K562 (cell line): ENCODE measurements around the gene ZFPM1. TPM values are rescaled to one million over a fixed set of nuclear protein-coding genes. Genes with fewer than 3 reads are reported as not detected.

Source experiments
- BRCA1 ChIP-seq, 2 experiments: fragments of 450-650 bp in 1 of 2; sonication (generic) in 1 of 2; formaldehyde crosslinking in 1 of 2; IDR thresholded peaks; 2 replicates each; pipeline versions ENCODE4 v1.5.0 to v1.6.1; 2017 to 2020; ENCODE audit warnings: mild to moderate bottlenecking in 1 of 2, missing genetic modification reagents in 1 of 2
- CUX1 ChIP-seq: fragments of 200-800 bp; sonication (Bioruptor generic); IDR thresholded peaks from 2 replicates; pipeline ENCODE4 v1.6.1; 2016; ENCODE audit warnings: missing genetic modification characterization, missing compliant biosample characterization
- ELK1 ChIP-seq: sonication (generic); formaldehyde crosslinking; IDR thresholded peaks from 2 replicates; pipeline ENCODE4 v1.8.1; 2022; ENCODE audit warnings: missing genetic modification reagents
- FOXP1 ChIP-seq: sonication (generic); formaldehyde crosslinking; IDR thresholded peaks from 2 replicates; pipeline ENCODE4 v1.8.0; 2022; ENCODE audit warnings: mild to moderate bottlenecking, missing genetic modification reagents
- HINFP ChIP-seq: fragments of 450-650 bp; conservative IDR thresholded peaks from 2 replicates; pipeline ENCODE4 v1.6.1; 2016; ENCODE audit warnings: missing genetic modification characterization, low read depth, mild to moderate bottlenecking, control low read depth, missing compliant biosample characterization
- L3MBTL2 ChIP-seq: fragments of 450-650 bp; IDR thresholded peaks from 2 replicates; pipeline ENCODE4 v1.6.1; 2016; ENCODE audit warnings: mild to moderate bottlenecking, moderate library complexity
- MAFK ChIP-seq: IDR thresholded peaks from 2 replicates; pipeline ENCODE4 v1.6.1; 2011; ENCODE audit warnings: low read length, improper control_type of control experiment
- MIER1 ChIP-seq: fragments of 450-650 bp; IDR thresholded peaks from 2 replicates; pipeline ENCODE4 v1.6.1; 2016; ENCODE audit warnings: antibody characterized with exemption, mild to moderate bottlenecking, low read depth
- NCOA2 ChIP-seq, 2 experiments: fragments of 450-650 bp; IDR thresholded peaks; 2 replicates each; pipeline ENCODE4 v1.6.1; 2018; ENCODE audit warnings: mild to moderate bottlenecking in 2 of 2, moderate library complexity in 1 of 2; ENCODE audit not compliant: partially characterized antibody in 2 of 2
- NFRKB ChIP-seq: fragments of 450-650 bp; IDR thresholded peaks from 2 replicates; pipeline ENCODE4 v1.6.1; 2016; ENCODE audit warnings: low read depth
- RAD51 ChIP-seq: fragments of 450-650 bp; IDR thresholded peaks from 2 replicates; pipeline ENCODE4 v1.7.1; 2016; ENCODE audit warnings: low read depth, mild to moderate bottlenecking, borderline replicate concordance
- SRSF7 ChIP-seq: fragments of 200-400 bp; formaldehyde crosslinking; optimal IDR thresholded peaks from 2 replicates; pipeline ENCODE3; 2017; ENCODE audit warnings: mild to moderate bottlenecking, low read depth, low read length
- TAL1 ChIP-seq: fragments of 450-650 bp; IDR thresholded peaks from 2 replicates; pipeline ENCODE4 v1.6.1; 2016; ENCODE audit warnings: mild to moderate bottlenecking
- TEAD2 ChIP-seq: fragments of 450-650 bp; IDR thresholded peaks from 2 replicates; pipeline ENCODE4 v1.6.1; 2016; ENCODE audit warnings: missing genetic modification characterization, control low read depth, missing compliant biosample characterization
- TSC22D4 ChIP-seq: fragments of 450-650 bp; IDR thresholded peaks from 2 replicates; pipeline ENCODE4 v1.6.1; 2016; ENCODE audit warnings: missing genetic modification characterization, missing biosample characterization, control low read depth
- ZHX1 ChIP-seq: fragments of 150-350 bp; conservative IDR thresholded peaks from 2 replicates; pipeline ENCODE4 v1.6.1; 2014; ENCODE audit warnings: low read length
- ZSCAN32 ChIP-seq: fragments of 450-650 bp; formaldehyde crosslinking; IDR thresholded peaks from 2 replicates; pipeline ENCODE4 v1.4.0; 2020; ENCODE audit warnings: mild to moderate bottlenecking, moderate library complexity
- polyA plus RNA-seq, 8 experiments: library from polyadenylated mRNA; depleted of rRNA in 4 of 8; stranded (reverse) in 5 of 8; unstranded in 3 of 8; fragments of >200 nt; fragmentation: Nextera tagmentation in 2 of 8; fragmentation: Illumina TruSeq in 1 of 8; extraction: Ambion mirVana in 2 of 8; extraction: Trizol in 1 of 8; gene quantifications; 2 replicates each; pipeline versions ENCODE4 v1.2.1 to v1.2.3, GENCODE V29; 2011 to 2014; ENCODE audit warnings: inconsistent platforms in 1 of 8, missing spikeins in 1 of 8
- total RNA-seq, 7 experiments: library from RNA; depleted of rRNA in 6 of 7; stranded (reverse); fragments of >200 nt in 6 of 7; fragmentation: Illumina TruSeq in 2 of 7; extraction: Trizol in 2 of 7; gene quantifications; 2 replicates each; pipeline versions ENCODE4 v1.2.1 to v1.2.3, GENCODE V29; 2011 to 2021; ENCODE audit warnings: low replicate concordance in 1 of 7

ZFPM1 gene
- total and polyA plus RNA-seq, 9 of the 15 experiments (the other 6 are each of a cell fraction or from before 2014, with no cell fraction given): 0.03 to 35.9 (median 1.4) TPM

GRCh38 chr16:88473666-88474534, 20.8 kb downstream of the ZFPM1 start (continued):
- TF ChIP-seq MIER1 (no peak), L3MBTL2 (peak; percentile 83), ZSCAN32 (CRISPR knock-in tag) (no peak), TAL1 (peak; percentile 24; the same call in 1 of the 2 replicates), ELK1 (no peak), TSC22D4 (tag) (no peak), NCOA2 (IDR thresholded peaks at IDR 0.05; ENCODE audit: partially characterized antibody in 2 of 2) (no peak), NFRKB (no peak), FOXP1 (CRISPR knock-in tag) (no peak), MAFK (no peak), ZHX1 (no peak), BRCA1 (IDR thresholded peaks at IDR 0.05) (no peak), BRCA1 (CRISPR knock-in tag; IDR thresholded peaks at IDR 0.05) (no peak), HINFP (tag) (no peak), TEAD2 (tag) (no peak), RAD51 (0 out of 2 replicates have a peak, but pooled peaks have one; percentile 12), SRSF7 (no peak), CUX1 (CRISPR knock-in tag) (no peak)
